LNCaP clone FGC (cell line): Measurements from ENCODE around the gene SLC2A11.
"Not testable (repeated sequence)": the region's sequence is repeated elsewhere in the genome, so short reads cannot be mapped to it uniquely, and the experiment has no call there.

Experiments
- DNase-seq: peaks from one replicate; pipeline ENCODE4 v3.0.0-alpha.2; 2011; ENCODE audit warnings: low read depth
- H3K4me3 ChIP-seq: 2 replicates; pipeline ENCODE4 v1.5.1; 2011; ENCODE audit warnings: mild to moderate bottlenecking, low read depth, low read length, control low read depth
- CTCF ChIP-seq: IDR thresholded peaks from 2 replicates; pipeline ENCODE4 v1.5.1; 2012; ENCODE audit warnings: mild to moderate bottlenecking; ENCODE audit not compliant: control insufficient read depth, insufficient read depth; ENCODE audit errors: extremely low read depth

Gene SLC2A11

DNA sequence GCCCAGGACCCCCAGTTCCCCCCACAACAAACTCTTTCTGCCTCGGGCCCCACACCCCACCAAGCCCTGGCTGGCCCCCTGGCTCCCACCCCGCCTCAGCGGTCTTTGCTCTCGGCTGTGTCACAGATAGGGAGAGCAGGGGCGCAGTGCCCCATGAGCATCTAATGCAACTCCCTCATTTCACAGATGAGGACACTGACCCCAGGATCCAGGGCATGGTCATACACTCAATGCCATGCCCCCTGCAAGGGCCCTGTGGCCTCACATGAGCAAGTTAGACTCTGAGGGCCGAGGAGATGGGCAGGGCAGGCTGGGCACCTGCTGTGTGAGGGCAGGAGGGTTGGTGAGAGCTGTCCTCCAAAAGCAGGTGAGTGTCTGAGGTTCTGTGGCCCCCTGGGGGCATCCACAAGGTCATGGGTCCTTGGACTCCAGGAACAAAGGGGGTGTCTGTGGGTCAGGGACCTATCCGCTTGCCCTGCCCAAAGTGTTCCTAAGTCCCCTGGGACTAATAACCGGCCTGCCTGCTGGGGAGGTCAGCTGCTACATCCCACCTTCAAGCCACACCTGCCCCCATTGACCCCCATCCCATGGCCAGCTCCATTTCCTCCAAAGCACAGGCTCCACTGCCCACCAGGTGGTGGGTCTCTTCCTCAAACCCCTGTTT lies 39.0 kb downstream of the SLC2A11 start:
- no peak overlapping the region for H3K4me3 ChIP-seq
- DNase-seq = no peak
- no peak for TF ChIP-seq CTCF

DNA sequence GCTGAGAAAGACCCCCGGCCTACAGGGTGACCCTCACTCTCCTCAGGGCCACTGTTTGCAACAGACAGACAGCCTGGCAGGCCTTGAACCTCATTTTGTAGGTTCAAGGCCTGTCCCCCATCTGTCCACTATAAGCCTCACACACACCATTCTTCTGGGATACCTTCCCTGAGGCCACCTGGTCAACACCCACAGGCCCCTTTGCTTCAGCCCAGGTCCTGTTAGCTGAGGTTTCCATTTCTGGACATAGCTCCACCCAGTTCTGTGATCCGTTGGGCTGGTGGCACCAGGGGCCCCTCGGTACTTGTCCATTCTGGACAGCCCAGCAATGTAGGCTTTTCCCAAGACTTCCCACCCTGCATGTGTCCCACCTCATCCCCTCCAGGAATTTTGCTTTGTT lies 39.6 kb downstream of the SLC2A11 start:
- H3K4me3 ChIP-seq = no peak overlapping the region
- TF ChIP-seq CTCF = no peak
- no peak for DNase-seq

DNA sequence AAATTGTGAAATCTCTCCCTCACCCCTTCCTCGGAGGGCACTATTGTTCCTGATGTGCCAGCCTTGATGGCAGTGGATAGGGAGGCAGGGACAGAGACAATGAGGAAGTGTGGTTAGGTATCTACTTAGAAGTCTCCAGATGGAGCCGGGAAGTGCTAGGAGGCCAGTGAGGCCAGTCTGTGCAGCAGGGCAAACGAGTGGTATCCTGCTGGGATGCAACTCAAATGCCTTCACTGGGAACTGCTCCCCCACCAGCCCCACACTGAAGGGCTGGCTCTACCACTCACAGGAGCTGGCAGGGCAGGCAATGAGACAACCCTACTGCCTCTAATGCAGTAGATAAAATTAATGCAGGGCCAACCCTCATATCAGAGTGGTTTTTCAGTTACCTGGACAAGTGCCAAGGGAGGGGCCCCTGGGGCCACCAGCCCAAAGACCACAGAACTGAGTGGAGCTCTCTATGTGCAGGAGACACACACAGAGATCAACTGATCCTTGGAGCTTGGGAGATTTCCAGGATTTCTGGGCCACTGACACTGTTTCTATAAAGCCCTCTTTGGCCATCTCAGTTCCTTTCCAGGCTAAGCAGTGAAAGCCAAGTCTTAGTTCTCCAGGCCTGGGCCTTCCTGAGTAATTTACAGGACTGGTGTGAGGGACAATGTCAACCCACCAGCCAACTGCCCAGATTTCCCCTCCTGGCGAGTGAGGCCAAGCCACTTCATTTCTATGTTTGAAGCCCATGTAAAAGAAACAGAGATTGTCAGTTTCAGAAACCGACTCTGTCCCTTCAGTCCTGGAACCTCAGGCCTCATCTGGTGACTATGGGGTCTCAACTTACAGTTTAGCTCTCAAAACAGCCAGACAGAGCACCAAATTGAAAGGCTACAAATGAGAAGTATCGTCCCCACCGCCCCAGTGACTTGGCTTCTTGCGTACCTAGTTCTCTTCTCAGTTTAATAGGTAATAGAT lies 40.6 kb downstream of the SLC2A11 start:
- no peak for TF ChIP-seq CTCF
- H3K4me3 ChIP-seq = no peak overlapping the region
- no peak for DNase-seq

GRCh38 chr22:23899042-23899745 lies 41.5 kb downstream of the SLC2A11 start:
- DNase-seq = no peak
- TF ChIP-seq CTCF = no peak

DNA sequence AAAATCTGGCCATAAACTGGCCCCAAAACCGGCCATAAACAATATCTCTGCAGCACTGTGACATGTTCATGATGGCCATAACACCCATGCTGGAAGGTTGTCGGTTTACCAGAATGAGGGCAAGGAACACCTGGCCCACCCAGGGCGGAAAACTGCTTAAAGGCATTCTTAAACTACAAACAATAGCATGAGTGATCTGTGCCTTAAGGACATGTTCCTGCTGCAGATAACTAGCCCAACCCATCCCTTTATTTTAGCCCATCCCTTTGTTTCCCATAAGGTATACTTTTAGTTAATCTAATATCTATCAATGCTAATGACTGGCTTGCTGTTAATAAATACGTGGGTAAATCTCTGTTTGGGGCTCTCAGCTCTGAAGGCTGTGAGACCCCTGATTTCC lies 42.6 kb downstream of the SLC2A11 start:
- H3K4me3 ChIP-seq, DNase-seq: not testable (repeated sequence)

More at GRCh38 chr22:23899042-23899745, 41.5 kb downstream of the SLC2A11 start:
- no peak overlapping the region for H3K4me3 ChIP-seq

- no peak overlapping the region for H3K4me3 ChIP-seq
- no peak for DNase-seq
- no peak for TF ChIP-seq CTCF
These were observed 43.9 kb downstream of the SLC2A11 start for GRCh38 chr22:23901600-23901999.
